RWPE2 (cell line): ENCODE data around the gene BRS3.

ENCODE experiments used
- ATAC-seq: fragments of 200-7000 bp; cut with Tn5 transposase; 3 replicates; pipeline ENCODE4 v1.9.1; 2021; ENCODE audit warnings: low read depth
- DNase-seq: peaks from one replicate; pipeline ENCODE4 v3.0.0-alpha.2; 2020; ENCODE audit warnings: low spot score
- H3K27ac ChIP-seq: fragments of 450-650 bp; 2 replicates; pipeline ENCODE4 v1.5.1; 2017; ENCODE audit warnings: mild to moderate bottlenecking; ENCODE audit not compliant: poor library complexity, severe bottlenecking
- H3K27me3 ChIP-seq: fragments of 250-450 bp; sonication (Bioruptor Pico); 2 replicates; pipeline ENCODE4 v1.5.1; 2021; ENCODE audit warnings: mild to moderate bottlenecking, moderate library complexity; ENCODE audit not compliant: insufficient read depth, poor library complexity, severe bottlenecking
- H3K36me3 ChIP-seq: fragments of 250-450 bp; sonication (Bioruptor Pico); 2 replicates; pipeline ENCODE4 v1.5.1; 2020; ENCODE audit warnings: low read depth, mild to moderate bottlenecking, moderate library complexity
- H3K4me1 ChIP-seq: fragments of 250-450 bp; sonication (Bioruptor Pico); 2 replicates; pipeline ENCODE4 v1.5.1; 2021; ENCODE audit warnings: mild to moderate bottlenecking, moderate library complexity; ENCODE audit not compliant: insufficient read depth, poor library complexity, severe bottlenecking
- H3K4me3 ChIP-seq: fragments of 250-450 bp; sonication (Bioruptor Pico); 2 replicates; pipeline ENCODE4 v1.5.1; 2021; ENCODE audit warnings: mild to moderate bottlenecking, moderate library complexity; ENCODE audit not compliant: severe bottlenecking
- H3K9me3 ChIP-seq: fragments of 250-450 bp; sonication (Bioruptor Pico); 2 replicates; pipeline ENCODE4 v1.5.1; 2021; ENCODE audit warnings: mild to moderate bottlenecking, moderate library complexity; ENCODE audit not compliant: severe bottlenecking
- TF ChIP-seq, protein P1 (sequence below): fragments of 450-650 bp; IDR thresholded peaks from one replicate; pipeline ENCODE4 v1.5.1; 2017; ENCODE audit warnings: mild to moderate bottlenecking, moderate library complexity; ENCODE audit not compliant: poor library complexity, severe bottlenecking

The BRS3 gene

DNA sequence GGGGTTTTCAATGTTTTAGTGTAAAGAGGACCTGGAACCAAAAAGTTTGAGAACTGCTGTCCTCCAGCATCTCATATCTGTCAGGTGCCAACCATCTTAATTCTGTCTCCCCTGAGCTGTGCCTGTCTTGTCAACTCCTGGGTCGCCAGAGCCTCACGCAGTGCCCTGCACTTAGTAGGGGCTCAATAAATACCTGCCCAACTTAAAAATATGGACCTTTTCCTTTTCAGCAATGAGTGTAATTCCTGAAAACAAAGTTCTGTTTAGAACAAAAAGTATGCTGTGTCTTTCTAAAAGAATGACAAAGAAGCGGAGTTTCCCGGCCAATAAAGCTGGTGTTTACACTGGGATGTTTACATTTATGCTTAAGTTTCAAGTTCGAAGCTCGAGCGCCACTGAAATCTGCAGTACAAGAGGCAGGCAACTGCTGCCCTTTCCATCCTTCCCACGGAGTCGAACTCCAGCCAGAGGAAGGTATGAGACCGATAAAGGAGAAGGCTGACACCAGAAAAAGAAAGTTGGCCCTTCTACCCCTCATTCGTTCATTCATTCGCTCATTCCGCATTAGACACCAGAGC, 8.5 kb downstream of the BRS3 start:
- DNase-seq (no peak), ATAC-seq (peak; percentile 15; the same call in 1 of the 3 replicates)
- Histone ChIP-seq H3K4me3 (peak overlapping the region; percentile 91), H3K4me1 (no peaks in the 10 kb centered on the region), H3K9me3 (no peaks in the 10 kb centered on the region), H3K27ac (peak overlapping the region; percentile 85), H3K36me3 (peaks cover 19% of the 10 kb centered on the region), H3K27me3 (no peaks in the 10 kb centered on the region)
- TF ChIP-seq, protein P1, sequence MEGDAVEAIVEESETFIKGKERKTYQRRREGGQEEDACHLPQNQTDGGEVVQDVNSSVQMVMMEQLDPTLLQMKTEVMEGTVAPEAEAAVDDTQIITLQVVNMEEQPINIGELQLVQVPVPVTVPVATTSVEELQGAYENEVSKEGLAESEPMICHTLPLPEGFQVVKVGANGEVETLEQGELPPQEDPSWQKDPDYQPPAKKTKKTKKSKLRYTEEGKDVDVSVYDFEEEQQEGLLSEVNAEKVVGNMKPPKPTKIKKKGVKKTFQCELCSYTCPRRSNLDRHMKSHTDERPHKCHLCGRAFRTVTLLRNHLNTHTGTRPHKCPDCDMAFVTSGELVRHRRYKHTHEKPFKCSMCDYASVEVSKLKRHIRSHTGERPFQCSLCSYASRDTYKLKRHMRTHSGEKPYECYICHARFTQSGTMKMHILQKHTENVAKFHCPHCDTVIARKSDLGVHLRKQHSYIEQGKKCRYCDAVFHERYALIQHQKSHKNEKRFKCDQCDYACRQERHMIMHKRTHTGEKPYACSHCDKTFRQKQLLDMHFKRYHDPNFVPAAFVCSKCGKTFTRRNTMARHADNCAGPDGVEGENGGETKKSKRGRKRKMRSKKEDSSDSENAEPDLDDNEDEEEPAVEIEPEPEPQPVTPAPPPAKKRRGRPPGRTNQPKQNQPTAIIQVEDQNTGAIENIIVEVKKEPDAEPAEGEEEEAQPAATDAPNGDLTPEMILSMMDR = no peak

DNA sequence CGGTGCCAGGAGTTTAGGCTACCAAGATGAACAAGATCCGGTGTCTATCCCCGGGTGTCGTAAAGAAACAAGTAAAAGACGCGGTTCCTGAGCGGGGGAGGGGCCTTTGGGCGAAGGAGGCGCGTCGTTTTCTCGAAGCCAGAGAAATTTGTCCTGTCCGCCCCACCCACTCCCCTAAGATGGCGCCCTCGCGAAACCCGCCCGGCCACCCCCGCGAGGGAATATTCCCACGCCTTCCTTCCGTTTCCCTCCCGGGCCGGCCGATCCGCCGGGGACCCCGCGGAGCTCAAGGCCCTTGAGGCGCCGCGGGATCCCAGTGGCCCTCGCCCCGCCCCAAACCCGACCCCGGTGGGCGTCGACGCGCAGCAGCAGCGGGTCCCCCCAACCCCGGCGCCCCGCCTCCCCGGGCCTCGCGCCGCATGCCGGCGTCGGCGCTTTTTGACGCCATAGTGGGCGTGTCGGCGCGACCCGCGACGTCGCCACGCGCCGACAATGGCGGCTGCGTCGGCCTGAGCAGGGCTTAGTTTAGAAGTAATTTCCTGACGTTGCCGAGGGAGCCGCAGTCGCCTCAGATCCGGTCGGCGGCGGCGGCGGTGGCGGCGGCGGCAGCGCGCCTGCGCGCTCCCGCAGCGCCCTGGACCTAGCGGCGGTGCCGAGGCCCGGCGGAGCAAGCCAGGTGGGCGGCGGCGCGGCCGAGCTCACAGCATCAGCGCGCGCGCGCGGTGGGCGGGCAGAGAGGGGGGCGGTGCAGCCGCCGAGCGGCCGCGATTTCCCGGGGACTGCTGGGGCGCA, 9.2 kb downstream of the BRS3 start:
- H3K4me1 ChIP-seq = no peaks in the 10 kb centered on the region
- H3K36me3 ChIP-seq = peaks cover 22% of the 10 kb centered on the region
- TF ChIP-seq, protein P1 = no peak
- ATAC-seq = peak; percentile 77
- no peaks in the 10 kb centered on the region for H3K9me3 ChIP-seq
- peak overlapping the region; percentile 85 for H3K27ac ChIP-seq
- peak overlapping the region; percentile 91 for H3K4me3 ChIP-seq
- no peaks in the 10 kb centered on the region for H3K27me3 ChIP-seq
- DNase-seq = peak; percentile 74

DNA sequence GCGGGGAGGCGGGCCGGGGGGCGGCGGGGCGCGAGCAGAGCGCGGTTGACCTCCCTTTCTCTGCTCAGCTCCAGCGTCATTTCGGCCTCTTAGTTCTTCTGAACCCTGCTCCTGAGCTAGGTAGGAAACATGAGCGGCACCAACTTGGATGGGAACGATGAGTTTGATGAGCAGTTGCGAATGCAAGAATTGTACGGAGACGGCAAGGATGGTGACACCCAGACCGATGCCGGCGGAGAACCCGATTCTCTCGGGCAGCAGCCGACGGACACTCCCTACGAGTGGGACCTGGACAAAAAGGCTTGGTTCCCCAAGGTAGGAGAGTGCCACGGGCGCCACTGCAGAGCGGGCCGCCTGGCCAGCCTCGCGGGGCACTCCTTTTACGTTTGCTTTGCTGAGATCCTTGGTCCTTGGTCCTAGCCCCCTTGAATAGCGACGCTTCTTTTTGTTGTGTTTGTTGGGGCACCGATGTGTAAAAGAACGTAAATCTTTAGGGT, 9.9 kb downstream of the BRS3 start, which contains the start of gene HTATSF1:
HTATSF1 (plus strand) TSS at position 37 of the 497 bp plus-strand sequence; CDS start at position 130, 93 bp downstream.
- peak within 1 kb of the TSS; percentile 91 for H3K4me3 ChIP-seq
- H3K27ac ChIP-seq = peak within 1 kb of the TSS; percentile 85
- H3K27me3 ChIP-seq = no peaks in the 10 kb centered on the region
- TF ChIP-seq, protein P1 = no peak
- DNase-seq (no peak), ATAC-seq (peak; percentile 38)
- no peaks in the 10 kb centered on the region for H3K4me1 ChIP-seq
- H3K9me3 ChIP-seq = no peaks in the 10 kb centered on the region
- peaks cover 27% of the 10 kb centered on the region for H3K36me3 ChIP-seq

DNA sequence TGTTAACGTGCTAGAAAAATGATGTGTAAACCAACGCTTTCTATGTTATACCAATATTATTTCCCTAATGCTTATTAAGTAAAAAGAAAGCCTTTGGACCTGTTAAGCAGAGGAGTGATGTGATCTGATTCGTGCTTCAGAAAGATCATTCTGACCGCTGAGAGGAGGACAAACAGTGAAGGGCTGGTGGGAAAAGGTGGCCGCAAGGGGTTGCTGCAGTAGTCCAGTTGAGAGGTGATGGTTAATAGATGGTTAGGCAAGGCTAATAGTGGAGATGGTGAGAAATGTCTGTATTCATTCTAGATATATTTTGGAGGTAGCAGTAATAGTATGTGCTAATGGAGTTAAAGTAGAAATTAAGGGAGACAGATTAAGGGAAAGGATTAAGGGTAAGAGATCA, 31.3 kb downstream of the BRS3 start:
- Histone ChIP-seq H3K36me3 (no peaks in the 10 kb centered on the region), H3K9me3 (no peaks in the 10 kb centered on the region), H3K27me3 (no peaks in the 10 kb centered on the region), H3K4me1 (no peaks in the 10 kb centered on the region), H3K4me3 (no peak overlapping the region), H3K27ac (no peak overlapping the region)
- DNase-seq = no peak
- TF ChIP-seq, protein P1 = no peak
- no peak for ATAC-seq
